GM18505 (cell line): ENCODE measurements around the gene LINC00237.

ENCODE experiments used
- ATAC-seq: cut with Tn5 transposase; IDR thresholded peaks from one replicate; pipeline ENCODE4 v1.9.1; 2021; ENCODE audit not compliant: unreplicated experiment
- POLR2A ChIP-seq: IDR thresholded peaks from 4 replicates; pipeline ENCODE4 v1.6.1; 2011; ENCODE audit warnings: borderline replicate concordance; ENCODE audit not compliant: insufficient read depth, insufficient read length; ENCODE audit errors: extremely low read depth

LINC00237 gene

DNA sequence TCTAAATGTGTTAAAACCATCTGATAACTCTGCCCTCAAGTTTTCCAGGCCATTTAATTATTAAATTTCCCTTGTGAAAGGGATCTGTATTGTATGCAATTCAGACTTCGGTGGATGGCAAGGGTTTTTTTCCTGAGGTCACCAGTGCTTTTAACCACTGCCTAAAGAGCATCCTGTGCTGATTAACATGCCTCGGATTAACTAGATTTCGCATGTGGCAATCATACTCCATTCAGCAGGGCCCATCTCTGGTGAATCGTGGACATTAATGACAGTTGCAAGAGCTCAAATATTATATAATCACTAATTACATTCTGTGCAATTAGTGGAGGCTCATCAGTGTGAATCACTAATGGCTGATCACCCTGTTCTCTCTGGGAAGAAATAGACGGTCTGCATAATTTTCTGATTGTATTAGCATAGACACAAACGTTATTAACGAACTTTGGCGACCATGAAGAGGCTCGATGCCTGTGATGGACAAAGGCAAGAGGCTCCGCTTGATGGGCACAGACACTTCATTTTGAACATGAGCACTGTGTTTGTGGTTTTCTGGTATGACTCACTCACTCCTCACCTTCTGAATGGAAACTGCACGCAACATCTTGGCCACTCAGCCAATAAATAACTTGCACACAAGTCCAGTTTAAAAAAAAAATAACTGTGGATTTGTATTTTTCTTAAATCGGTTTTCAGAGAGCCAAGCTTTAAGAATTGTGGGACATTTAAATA lies 31.4 kb downstream of the LINC00237 start:
- peak; percentile 98 for ATAC-seq
- TF ChIP-seq POLR2A = no peak

DNA sequence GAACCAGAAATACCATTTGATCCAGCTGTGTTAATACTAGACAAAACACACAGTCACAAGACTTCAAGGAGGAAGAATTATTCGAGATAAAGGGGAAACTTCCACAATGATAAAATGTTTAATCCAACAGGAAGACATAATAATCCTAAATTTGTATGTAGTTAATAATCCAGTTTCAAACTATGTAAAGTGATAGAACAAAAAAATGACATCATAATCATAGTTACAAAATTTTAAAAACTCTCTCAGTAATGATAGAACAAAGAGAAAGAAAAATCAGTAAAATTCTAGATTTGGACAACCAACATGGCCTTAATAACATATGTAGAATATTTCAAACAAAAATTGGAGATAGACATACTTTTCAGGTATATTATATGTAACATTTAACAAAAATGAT lies 38.9 kb downstream of the LINC00237 start:
- no peak for TF ChIP-seq POLR2A
- ATAC-seq = no peak

DNA sequence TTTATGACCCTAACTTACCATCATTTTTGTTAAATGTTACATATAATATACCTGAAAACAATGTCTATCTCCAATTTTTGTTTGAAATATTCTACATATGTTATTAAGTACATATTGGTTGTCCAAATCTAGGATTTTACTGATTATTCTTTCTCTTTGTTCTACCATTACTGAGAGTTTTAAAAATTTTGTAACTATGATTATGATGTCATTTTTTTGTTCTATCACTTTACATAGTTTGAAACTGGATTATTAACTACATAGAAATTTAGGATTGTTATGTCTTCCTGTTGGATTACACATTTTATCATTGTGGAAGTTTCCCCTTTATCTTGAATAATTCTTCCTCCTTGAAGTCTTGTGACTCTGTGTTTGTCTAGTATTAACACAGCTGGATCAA lies 41.2 kb downstream of the LINC00237 start:
- no peak for ATAC-seq
- no peak for TF ChIP-seq POLR2A

DNA sequence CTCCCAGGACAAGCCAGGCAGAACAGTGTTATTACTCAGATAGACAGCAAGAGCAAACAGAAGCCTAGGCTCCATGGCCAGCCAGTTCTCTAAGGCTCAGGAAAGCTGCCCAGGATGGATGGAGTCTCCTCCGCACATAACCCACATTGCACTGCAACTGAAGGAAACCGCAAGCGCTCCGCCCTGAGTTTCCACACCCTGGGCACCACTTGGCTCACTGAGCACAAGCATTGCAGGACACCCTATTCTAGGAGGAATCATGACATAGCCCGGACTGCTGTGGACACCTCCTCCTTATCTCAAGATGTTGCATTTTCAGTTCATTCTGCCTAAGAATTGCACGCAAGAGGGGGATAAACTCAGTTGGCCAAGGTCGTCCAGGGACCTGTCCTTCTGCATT lies 42.9 kb downstream of the LINC00237 start:
- ATAC-seq = no peak
- TF ChIP-seq POLR2A = no peak

- no peak for TF ChIP-seq POLR2A
- ATAC-seq = no peak
Measured at GRCh38 chr20:21053002-21053762, 53.0 kb downstream of the LINC00237 start.

DNA sequence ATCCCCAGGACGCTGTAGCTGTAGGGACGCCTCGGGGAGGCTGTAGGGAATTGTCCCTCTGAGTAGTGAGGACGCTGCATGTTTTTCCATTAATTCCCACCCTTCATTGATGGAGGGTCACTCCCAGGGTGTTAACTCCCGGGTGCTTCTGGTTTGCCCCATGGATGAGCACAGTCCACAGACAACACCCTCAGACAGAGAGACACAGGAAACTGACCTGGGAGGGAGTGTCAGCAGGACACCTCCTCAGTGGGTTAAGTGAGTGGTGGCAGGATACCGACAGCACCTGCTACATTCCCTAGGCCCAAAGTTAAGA lies 53.5 kb downstream of the LINC00237 start:
- no peak for ATAC-seq
- TF ChIP-seq POLR2A = no peak

GRCh38 chr20:21052241-21052640 lies 53.9 kb downstream of the LINC00237 start:
- no peak for ATAC-seq
- TF ChIP-seq POLR2A = no peak

- TF ChIP-seq POLR2A = no peak
- no peak for ATAC-seq
Measured at GRCh38 chr20:21050710-21051109, 55.4 kb downstream of the LINC00237 start.

DNA sequence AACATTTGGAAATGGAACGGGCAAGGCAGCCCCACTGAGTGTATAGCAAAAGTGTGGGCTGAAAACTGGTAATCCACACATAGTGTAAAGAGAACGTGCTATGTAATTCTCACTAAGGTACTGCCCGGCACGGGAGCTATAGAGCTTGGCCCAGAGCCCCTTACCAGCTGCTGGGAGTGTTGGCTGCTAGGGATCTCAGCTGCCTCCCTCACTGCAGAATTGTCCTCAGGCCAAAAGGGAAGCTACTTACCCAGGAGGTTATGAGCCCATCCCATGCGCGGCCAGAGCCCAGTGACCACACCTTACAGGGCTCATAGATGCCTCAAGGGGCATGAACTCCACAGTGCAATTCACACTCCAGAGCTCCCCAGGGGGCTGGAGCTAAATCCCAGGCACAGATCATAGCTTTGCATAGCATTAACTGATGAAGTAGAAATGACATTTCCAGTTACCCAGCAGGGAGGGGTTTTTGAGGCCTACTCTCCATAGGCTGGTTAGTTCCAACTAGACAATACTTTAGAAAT lies 56.8 kb downstream of the LINC00237 start:
- ATAC-seq = no peak

GRCh38 chr20:21048841-21049273 lies 57.3 kb downstream of the LINC00237 start:
- ATAC-seq = no peak
- no peak for TF ChIP-seq POLR2A

More for the DNA sequence above, 56.8 kb downstream of the LINC00237 start:
- TF ChIP-seq POLR2A = no peak

DNA sequence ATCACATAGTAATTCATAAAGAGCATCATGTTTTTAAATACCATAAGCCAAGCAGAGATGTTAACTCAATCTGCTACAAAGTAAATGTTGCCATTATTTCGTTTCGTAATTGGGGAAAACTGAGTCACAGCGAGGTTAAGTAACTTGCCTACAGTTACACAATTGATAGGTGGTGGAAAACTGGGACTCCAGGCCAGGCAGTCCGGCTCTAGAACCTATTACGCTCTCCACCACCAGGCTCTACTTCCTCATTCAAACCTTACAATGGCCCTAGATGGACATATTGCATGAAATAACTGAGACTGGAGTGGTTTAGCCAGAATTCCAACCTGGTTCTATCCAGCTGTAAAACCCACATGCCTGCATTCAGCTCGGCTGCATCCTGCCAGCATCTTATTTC lies 58.2 kb downstream of the LINC00237 start:
- TF ChIP-seq POLR2A = no peak

GRCh38 chr20:21046413-21047070 lies 59.6 kb downstream of the LINC00237 start:
- TF ChIP-seq POLR2A = no peak
- no peak for ATAC-seq

More for the DNA sequence above, 58.2 kb downstream of the LINC00237 start:
- no peak for ATAC-seq
